Ramos (cell line): Measurements from ENCODE around the gene CALR.
"Not testable (repeated sequence)": the region's sequence is repeated elsewhere in the genome, so short reads cannot be mapped to it uniquely, and the experiment has no call there.

ENCODE experiments used
- in situ Hi-C: fragments of 300-500 bp; cut with MboI; formaldehyde crosslinking; loops from one replicate; pipeline ENCODE4 v1.14.3; 2022; ENCODE audit warnings: low sequenced_read_pairs; ENCODE audit not compliant: unreplicated experiment

The CALR gene

DNA sequence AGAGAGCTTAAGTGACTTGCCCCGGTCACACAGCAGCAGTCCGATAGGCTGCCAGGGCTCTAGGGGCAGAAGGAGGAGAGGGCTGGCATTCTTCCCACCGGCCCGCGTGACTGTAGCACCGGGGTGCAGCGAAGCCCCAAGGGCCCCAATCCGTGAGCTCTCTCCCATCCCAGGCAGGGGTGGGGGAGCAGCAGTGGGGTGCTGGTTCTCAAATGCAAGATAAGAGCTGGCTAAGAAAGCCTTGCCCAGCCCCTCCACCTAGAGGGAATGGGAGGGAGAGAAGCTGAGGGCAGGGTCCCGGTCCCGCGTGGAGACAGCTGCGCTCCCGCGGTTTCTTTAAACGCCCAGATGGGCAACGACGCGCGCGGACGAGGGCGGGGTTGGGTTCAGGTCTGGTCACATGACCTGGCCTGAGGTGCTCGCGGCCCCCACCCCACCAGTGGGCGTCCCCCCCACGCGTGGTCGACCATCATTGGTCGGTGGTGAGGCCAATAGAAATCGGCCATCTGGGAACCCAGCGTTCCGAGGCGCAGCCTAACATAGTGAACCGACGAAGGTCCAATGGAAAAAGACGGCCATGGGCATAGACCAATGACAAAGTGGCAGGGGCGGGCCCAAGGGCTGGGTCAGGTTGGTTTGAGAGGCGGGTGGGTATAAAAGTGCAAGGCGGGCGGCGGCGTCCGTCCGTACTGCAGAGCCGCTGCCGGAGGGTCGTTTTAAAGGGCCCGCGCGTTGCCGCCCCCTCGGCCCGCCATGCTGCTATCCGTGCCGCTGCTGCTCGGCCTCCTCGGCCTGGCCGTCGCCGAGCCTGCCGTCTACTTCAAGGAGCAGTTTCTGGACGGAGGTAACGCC is at the start of gene CALR:
CALR (plus strand) TSS at position 683 of the 852 bp plus-strand sequence; CDS start at position 754, 71 bp downstream.
- in situ Hi-C loops = no loop called here

DNA sequence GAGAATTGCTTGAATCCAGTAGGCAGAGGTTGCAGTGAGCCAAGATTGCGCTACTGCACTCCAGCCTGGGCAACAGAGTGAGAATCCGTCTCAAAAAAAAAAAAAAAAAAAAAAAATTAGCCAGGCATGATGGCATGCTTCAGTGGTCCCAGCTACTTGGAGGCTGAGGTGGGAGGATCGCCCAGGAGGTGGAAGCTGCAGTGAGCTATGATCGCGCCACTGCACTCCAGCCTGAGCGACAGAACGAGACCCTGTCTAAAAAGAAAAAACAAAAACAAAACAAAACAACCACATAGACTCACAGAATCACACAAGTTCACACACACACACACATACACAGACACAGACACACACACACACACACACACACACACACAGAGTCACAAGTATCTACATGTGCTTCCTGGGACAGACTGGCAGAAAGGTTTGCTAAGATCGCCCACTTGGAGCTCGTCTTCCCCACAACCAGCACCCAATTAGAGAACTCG is 48.1 kb upstream of the CALR start:
- in situ Hi-C loops = not testable (repeated sequence)

DNA sequence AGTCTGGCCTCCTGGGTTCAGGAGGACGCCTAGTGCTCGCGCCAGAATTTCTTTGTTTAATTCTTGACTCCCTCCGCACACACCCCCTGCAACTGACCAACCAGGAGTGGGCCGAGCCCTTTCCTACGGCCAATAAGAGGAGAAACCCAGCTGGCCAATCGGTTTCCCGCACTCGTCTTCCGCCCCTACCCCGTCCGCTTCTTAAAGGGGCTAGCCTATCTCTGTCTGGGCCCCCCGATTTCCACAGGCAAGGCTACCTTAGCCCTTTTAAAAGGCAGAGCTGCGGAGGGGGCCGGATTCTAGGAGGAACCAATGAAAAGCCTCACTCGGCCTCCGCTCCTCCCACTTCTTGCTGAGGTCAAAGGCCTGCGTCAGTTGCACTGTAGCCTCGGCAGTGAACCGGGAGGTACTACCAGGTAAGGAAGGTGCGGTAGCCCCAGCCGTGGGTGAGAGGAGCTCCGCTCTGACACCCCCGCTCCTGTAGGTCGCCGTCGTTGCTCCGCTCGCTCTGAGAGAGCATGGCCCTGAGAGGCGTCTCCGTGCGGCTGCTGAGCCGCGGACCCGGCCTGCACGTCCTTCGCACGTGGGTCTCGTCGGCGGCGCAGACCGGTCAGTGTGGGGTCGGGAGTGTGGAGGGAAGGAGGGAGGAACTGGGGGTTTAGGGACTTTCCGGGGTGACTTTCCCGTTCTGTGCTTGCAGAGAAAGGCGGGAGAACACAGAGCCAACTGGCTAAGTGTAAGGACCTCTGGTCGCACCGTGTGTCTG is 47.4 kb upstream of the CALR start, which contains the start of gene GCDH:
GCDH (plus strand) TSS at position 374 of the 766 bp plus-strand sequence; CDS start at position 519, 145 bp downstream.
- in situ Hi-C loops = no loop called here

DNA sequence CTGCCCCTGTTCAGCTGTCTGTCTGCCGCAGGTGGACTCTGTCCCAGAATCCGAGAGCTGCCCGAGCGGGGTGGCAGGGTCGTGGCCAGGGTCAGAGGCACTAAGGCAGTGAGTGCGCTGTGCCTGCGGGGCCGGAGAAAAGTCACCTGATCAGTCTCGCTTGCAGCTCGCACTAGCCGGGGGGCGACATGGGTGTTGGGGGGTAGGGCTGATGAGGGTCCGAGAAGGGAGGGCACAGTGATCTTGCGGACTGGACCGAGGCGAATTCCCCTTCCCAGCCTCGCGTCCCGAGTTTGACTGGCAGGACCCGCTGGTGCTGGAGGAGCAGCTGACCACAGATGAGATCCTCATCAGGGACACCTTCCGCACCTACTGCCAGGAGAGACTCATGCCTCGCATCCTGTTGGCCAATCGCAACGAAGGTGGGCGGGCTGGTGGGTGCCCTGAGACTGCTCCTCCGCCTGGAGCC is 46.8 kb upstream of the CALR start:
- in situ Hi-C loops = no loop called here

DNA sequence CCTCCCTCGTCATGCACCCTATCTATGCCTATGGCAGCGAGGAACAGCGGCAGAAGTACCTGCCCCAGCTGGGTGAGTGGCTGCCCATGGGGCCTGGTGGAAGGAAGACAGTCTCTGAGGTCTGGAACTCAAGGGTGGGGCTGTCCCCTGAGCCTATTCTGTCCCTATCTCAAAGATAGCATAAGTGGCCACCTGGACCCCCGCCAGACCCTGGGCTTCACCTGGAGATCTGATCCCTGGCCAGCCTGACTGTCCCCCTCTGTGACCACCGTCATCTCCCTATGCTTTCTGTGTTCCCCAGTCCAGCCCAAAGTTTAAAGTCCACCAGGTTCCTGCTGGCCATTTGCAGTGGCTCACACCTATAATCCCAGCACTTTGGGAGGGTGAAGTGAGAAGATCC is 44.8 kb upstream of the CALR start:
- in situ Hi-C loops = no loop called here

DNA sequence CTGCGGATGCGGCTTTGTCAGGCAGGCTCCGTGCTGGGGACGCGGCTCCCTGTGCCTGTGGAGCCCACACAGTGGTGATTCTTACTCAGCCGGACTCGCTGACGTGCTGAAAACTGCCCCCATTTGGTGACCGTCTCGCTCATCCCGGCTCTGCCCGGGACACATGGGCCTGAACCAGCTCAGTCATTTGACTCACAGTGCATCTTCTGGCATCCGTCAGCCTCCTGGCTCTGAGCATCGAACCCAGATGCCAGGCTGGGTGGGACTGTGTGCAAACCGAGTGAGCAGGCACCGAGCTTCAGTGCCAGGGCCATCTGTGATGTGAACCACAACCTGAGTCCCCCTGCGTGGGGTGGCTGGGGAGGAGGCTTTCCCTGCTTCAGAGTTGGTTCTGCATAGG is 41.9 kb upstream of the CALR start:
- in situ Hi-C loops = no loop called here

DNA sequence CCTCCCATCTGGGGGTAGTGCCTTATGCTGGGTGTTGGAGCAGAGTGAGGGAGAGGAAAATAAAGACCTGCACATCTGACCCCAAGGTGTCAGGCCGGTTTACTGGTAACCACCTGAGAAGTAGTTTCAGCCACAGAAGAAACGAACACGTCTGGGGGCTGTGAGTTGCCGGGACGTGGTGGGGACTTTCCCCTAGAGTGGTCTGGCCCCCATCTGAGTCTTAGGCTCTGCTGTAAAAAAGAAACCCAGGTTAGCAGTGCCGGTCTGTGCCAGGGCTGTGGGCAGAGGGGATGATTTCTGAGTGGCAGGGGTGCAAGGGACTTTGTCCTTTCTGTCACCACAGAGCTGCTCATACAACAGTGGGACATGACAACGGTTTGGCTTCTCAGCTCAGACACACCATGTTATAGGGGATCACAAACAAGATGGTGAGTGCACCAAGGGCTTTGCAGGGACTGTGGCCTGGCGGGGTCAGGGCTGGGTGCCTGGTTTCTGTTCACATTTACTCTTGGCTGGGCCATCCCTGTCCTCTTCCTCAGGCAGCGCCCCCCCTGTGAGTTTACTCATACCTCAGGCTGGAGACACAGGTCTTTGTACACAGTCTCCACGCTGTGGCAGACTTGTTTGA is 38.4 kb upstream of the CALR start:
- in situ Hi-C loops = no loop called here

DNA sequence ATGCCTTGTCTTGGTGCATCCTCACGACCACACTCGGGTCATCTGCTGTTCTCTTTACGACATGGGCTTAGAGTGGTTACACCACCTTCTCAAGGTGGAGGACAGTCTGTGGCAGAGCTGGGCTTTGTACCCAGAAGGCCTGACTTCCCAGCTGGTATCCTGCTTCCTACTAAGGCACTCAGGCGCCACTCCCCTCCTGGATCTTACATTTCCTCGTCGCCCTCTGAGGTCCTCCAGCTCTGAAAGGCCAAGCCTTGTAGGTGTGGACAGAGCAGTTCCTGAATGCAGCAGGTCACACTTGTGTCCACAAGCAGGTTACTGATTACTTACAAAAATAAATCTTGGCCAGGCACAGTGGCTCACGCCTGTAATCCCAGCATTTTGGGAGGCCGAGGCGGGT is 31.2 kb upstream of the CALR start:
- in situ Hi-C loops = no loop called here

DNA sequence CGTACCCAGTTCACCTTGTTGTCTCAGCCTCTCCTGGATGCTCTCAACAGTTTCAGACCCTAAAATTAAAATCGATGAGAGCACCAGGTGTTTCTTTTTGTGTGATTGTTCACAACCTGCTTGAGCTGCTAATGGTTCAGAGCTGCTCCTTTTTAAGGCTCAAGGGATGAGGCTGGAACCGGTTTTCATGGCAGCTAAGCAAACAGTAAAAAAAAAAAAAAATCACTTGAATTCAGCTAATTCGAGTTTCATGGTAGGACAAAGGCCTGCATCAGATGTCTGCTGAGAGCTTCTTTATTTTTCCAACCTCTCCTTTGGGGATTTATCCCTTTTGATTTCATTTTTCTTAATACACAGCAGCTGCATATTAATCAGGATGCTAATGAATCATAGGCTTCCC is 25.8 kb upstream of the CALR start:
- in situ Hi-C loops = no loop called here

DNA sequence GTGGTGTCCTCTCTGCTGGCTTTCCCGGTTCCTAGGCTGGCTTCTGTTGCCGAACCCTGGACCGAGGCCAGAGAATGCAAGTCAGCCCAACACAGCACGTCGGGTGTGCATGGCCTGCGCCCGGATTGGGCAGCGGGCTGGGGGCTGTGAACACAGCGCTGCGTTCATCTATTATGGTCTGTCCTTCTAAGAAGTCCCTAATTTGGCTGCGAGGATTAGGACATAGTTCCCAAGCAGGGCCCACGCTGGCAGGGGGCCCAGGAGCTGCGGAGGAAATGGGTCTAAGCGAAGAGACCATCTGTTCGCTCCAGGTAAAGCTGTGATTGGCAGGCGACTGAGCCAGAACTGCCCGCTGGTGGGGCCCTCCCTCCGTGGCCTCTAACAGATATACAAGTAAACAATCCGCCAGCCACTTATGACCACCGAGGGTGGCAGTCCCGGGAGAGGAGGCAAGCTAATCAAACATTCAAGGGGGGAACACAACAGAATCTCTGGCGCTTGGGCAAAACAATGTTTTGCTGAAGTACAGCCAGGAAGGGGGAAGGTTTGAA is 25.3 kb upstream of the CALR start:
- in situ Hi-C loops = no loop called here

DNA sequence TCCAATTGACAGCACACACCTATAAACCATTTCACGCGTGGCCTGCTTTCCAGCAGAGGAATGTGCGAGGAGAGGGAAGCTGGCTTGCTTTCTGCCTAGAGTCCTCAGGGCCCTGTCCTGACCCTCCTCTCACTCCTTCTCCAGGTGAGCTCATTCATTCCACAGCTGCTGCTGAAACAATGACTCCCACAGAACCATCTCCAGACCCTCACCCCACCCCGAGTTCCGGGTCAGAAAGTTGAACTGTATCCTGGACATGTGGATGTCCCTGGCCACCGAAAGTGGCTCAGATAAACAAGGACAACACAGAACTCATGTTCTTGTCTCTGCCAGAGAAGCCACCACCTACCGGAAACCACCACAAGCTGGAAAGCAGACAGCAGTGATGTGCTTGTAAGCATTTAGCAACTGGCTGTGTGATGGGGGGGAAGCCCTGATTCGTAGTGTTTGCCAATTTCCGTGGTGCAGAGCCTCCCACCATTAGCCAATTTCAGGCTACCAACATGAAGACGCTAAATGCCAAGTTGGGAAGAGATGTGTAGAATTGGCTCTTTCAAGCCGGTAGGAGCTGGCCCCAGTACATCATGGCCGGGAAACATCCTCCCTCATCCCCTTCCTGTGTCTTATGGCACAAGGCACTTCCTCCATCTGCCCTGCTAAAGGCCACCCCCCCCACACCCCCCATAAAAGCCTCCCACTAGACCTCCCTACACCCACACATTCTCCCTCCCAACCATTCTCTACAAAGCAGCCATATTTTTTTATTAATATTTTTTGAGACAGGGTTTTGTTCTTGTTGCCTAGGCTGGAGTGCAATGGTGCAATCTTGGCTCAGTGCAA is 24.3 kb upstream of the CALR start:
- in situ Hi-C loops = no loop called here

DNA sequence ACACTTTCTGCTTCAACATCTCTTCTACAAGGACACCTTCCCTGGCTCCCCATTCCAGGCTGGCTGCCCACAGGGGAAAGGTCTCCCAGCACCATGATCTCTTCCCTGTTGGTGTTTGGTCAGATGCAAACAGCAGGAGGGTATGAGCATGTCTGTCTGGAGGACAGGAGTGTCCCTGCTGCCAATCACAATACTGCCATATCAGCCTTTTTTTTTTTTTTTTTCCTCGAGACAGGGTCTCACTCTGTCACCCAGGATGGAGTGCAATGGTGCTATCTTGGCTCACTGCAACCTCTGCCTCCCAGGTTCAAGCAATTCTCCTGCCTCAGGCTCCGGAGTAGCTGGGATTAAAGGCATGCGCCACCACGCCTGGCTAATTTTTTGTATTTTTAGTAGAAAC is 22.5 kb upstream of the CALR start:
- in situ Hi-C loops = not testable (repeated sequence)

DNA sequence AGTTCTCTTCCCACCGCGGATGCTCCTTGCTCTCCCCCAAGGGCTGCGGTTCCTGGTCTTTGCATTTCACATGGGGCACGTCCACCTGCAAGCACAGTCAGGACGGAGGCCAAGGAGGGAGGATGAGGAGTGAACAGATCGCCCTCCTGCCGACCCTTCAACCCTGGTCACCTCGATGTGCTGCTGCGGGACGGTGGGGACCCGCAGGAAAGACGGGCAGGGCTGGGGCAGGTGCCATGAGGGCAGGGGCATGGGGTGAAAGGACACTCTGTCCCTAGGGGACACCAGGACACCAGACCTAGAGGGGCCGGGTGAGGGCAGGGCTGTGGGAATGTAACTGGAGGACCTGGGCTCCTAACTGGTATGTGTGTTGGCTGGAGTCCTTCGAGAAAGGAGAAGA is 20.2 kb upstream of the CALR start:
- in situ Hi-C loops = no loop called here

DNA sequence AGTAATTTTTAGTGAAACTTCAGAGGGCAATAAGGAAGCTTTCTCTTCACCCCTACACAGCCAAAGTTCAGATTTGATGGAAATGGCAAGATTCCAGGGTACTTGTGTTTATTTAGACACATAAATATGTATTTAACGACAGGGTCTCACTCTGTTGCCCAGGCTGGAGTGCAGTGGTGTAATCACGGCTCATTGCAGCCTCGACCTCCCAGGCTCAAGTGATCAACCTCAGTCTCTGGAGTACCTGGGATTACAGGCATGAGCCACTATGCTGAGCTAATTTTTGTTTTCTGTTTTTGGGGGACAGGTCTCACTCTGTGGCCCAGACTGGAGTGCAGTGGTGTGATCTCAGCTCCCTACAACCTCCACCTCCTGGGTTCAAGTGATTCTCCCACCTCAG is 17.4 kb upstream of the CALR start:
- in situ Hi-C loops = no loop called here

DNA sequence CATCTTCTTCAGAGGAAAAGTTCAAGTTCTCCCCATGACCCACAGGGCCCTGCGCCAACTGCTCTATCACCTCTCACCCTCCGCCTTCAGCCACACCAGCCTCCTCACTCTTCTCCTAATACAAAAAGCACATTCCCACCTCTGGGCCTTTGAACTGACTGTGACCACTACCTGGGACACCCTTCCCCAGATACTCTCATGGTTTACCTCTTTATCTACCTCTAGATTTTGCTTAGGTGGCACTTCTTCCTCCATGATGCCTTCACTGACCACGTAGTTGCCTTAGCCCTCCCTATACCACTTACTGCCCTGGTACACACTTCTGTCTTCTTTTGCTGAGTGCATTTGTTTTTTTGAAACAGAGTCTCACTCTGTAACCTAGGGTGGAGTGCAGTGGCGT is 15.4 kb upstream of the CALR start:
- in situ Hi-C loops = no loop called here

DNA sequence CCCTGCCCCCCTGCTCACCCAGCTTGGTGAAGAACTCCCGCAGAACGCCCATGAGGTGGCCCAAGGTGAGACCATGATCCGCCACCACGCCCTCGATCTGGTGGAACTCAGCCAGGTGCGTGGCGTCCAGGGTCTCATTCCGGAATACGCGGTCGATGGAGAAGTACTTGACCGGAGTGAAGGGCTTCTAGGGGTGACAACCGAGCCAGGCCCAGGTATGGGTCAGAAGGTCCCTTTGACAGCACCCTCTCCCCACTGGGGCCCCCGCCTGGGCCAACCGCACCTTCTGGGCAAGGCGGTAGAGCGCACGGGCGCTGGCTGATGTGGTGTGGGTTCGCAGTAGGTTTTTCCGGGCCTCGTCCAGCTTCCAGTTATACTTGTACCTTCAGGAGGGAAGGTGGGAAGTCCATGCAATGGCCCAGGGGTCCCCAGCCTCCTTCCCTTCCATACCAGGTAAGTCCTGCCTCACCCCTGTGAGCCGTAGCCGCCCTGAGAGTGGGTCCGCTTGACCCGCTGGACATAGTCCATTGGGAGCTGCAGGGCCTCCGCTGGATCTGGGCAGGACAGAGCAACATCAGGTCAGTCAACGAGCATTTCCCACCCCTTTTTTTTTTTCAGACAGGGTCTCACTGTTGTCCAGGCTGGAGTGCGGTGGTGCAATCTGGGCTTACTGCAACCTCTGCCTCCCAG is 13.6 kb upstream of the CALR start:
- in situ Hi-C loops = no loop called here

DNA sequence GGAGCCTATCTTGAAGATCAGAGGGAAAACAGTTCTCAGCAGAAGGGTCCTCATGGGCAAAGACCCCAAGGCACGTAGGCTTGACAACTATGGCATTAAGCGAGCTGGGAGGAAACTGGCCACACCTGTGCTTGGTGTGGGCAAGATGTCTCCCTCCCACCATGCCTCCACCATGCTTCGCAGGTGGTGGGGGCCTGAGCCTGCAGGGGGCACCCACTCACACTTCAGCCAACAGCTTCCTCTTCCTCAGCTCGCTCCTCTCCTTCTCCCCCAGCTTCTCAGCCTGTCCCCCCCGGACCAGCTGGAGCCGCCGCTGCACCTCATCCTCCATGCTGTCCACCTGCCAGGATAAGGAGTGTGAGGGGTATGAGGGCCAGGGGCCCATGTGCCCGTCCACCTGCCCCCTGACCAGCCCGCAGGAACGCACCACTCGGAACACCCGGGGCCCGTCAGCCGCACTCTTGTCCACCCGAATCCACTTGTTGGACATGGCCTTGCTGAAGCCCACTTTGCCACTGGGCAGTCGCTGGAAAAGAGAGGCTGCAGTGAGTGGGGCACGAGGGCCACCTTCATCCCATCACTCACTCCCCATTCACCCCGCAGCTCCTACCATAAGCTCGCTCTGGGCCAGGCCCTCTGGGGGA is 8.3 kb upstream of the CALR start:
- in situ Hi-C loops = no loop called here
